ENCODE measurements around the gene TAX1BP3.
A peak's percentile ranks its signal among the peaks of the same experiment; 100 is the strongest.
"Not testable (repeated sequence)": the region's sequence is repeated elsewhere in the genome, so short reads cannot be mapped to it uniquely, and the experiment has no call there.

The TAX1BP3 gene, protein sequence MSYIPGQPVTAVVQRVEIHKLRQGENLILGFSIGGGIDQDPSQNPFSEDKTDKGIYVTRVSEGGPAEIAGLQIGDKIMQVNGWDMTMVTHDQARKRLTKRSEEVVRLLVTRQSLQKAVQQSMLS

GRCh38 chr17:3668279-3669084 is at the start of gene TAX1BP3, which contains the start of gene EMC6:
Gene TAX1BP3, minus strand, starts transcription at chr17:3668578. Its CDS starts 52 bp downstream, at chr17:3668526.
Gene EMC6, plus strand, starts transcription at chr17:3668812. Its CDS starts 335 bp downstream, at chr17:3669147.
- no peaks in the 10 kb centered on the region for H3K27me3 ChIP-seq (ENCODE audit: control insufficient read depth, insufficient read depth, low read length)
- peaks cover 11% of the 10 kb centered on the region for H3K36me3 ChIP-seq (ENCODE audit: control insufficient read depth, insufficient read depth, low read length)
- peak within 1 kb of the TSS; percentile 82 for H3K4me3 ChIP-seq (ENCODE audit: low read depth, low read length)
- peaks cover 2% of the 10 kb centered on the region for H3K4me1 ChIP-seq (ENCODE audit: control insufficient read depth, insufficient read depth, low read length)
- H3K9ac ChIP-seq (ENCODE audit: low read depth, low read length) = peak within 1 kb of the TSS; percentile 95
- H3K9me3 ChIP-seq (ENCODE audit: control insufficient read depth, insufficient read depth, low read length) = no peaks in the 10 kb centered on the region

DNA sequence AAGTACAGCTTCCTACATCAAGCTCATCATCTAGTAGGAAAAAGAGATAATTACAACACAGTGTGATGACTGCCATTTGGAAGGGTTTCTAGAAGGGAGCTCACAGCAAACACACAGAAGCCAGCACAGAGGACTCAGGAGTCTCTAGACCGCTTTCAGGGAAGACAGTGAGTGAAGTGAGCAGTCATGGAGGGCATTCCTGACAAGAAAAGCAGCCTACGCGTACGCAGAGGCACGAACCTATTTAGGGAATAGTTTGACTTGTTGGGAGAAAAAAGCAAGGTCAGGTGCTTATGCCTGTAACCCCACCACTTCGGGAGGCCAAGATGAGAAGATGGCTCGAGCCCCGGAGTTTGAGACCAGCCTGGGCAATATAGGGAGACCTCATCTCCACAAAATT is 46.9 kb upstream of the TAX1BP3 start:
- H3K36me3 ChIP-seq (ENCODE audit: control insufficient read depth, insufficient read depth, low read length) = peaks cover 15% of the 10 kb centered on the region
- H3K27me3 ChIP-seq (ENCODE audit: control insufficient read depth, insufficient read depth, low read length) = no peaks in the 10 kb centered on the region
- no peaks in the 10 kb centered on the region for H3K4me1 ChIP-seq (ENCODE audit: control insufficient read depth, insufficient read depth, low read length)
- H3K9me3 ChIP-seq (ENCODE audit: control insufficient read depth, insufficient read depth, low read length) = no peaks in the 10 kb centered on the region
- no peak overlapping the region for H3K4me3 ChIP-seq (ENCODE audit: low read depth, low read length)
- H3K9ac ChIP-seq (ENCODE audit: low read depth, low read length) = no peak overlapping the region

- Histone ChIP-seq H3K9ac (ENCODE audit: low read depth, low read length) (no peak overlapping the region), H3K4me1 (ENCODE audit: control insufficient read depth, insufficient read depth, low read length) (no peaks in the 10 kb centered on the region), H3K9me3 (ENCODE audit: control insufficient read depth, insufficient read depth, low read length) (no peaks in the 10 kb centered on the region), H3K36me3 (ENCODE audit: control insufficient read depth, insufficient read depth, low read length) (peaks cover 12% of the 10 kb centered on the region), H3K4me3 (ENCODE audit: low read depth, low read length) (no peak overlapping the region), H3K27me3 (ENCODE audit: control insufficient read depth, insufficient read depth, low read length) (no peaks in the 10 kb centered on the region)
These were observed 44.6 kb upstream of the TAX1BP3 start for GRCh38 chr17:3712811-3713463.

- no peaks in the 10 kb centered on the region for H3K4me1 ChIP-seq (ENCODE audit: control insufficient read depth, insufficient read depth, low read length)
- H3K36me3 ChIP-seq (ENCODE audit: control insufficient read depth, insufficient read depth, low read length) = peaks cover 6% of the 10 kb centered on the region
- no peaks in the 10 kb centered on the region for H3K9me3 ChIP-seq (ENCODE audit: control insufficient read depth, insufficient read depth, low read length)
- H3K9ac ChIP-seq (ENCODE audit: low read depth, low read length) = no peak overlapping the region
- H3K4me3 ChIP-seq (ENCODE audit: low read depth, low read length) = no peak overlapping the region
- H3K27me3 ChIP-seq (ENCODE audit: control insufficient read depth, insufficient read depth, low read length) = no peaks in the 10 kb centered on the region
These were observed 42.6 kb upstream of the TAX1BP3 start for GRCh38 chr17:3710951-3711383.

DNA sequence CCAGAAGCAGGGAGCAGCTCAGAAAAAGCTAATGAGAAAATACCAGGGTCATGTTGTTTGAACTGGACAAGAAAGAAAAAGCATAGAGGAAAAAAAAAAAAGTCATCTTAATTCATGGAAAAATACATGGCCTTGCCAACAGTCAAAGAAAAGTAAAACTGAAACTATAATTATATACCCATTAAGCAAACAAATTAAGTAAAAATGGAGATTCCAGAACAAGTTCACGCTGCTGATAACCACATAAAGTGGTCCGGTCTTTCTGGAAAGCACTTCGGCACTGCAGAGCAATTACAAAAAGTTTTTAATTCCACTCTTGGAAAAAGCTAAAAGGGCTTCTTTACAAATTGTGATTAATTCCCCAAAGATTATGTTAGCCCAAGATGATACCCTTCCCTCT is 40.0 kb upstream of the TAX1BP3 start:
- H3K27me3 ChIP-seq (ENCODE audit: control insufficient read depth, insufficient read depth, low read length) = no peaks in the 10 kb centered on the region
- H3K4me3 ChIP-seq (ENCODE audit: low read depth, low read length) = no peak overlapping the region
- H3K9ac ChIP-seq (ENCODE audit: low read depth, low read length) = no peak overlapping the region
- H3K36me3 ChIP-seq (ENCODE audit: control insufficient read depth, insufficient read depth, low read length) = no peaks in the 10 kb centered on the region
- H3K4me1 ChIP-seq (ENCODE audit: control insufficient read depth, insufficient read depth, low read length) = no peaks in the 10 kb centered on the region
- no peaks in the 10 kb centered on the region for H3K9me3 ChIP-seq (ENCODE audit: control insufficient read depth, insufficient read depth, low read length)

DNA sequence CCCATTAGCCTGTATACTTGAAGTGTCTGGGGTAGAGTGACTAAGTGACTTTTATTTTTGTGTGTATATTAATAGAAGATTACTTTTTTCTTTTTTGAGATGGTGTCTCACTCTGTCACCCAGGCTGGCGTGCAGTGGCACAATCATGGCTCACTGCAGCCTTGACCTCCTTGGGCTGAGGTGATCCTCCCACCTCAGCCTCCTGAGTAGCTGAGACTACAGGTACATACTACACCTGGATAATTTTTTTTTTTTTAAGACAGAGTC is 37.3 kb upstream of the TAX1BP3 start:
- H3K4me3 ChIP-seq (ENCODE audit: low read depth, low read length); H3K9me3 ChIP-seq (ENCODE audit: control insufficient read depth, insufficient read depth, low read length); H3K9ac ChIP-seq (ENCODE audit: low read depth, low read length): not testable (repeated sequence)

GRCh38 chr17:3704931-3705717 is 36.7 kb upstream of the TAX1BP3 start:
- Histone ChIP-seq H3K9ac (ENCODE audit: low read depth, low read length) (no peak overlapping the region), H3K36me3 (ENCODE audit: control insufficient read depth, insufficient read depth, low read length) (no peaks in the 10 kb centered on the region), H3K9me3 (ENCODE audit: control insufficient read depth, insufficient read depth, low read length) (no peaks in the 10 kb centered on the region), H3K27me3 (ENCODE audit: control insufficient read depth, insufficient read depth, low read length) (no peaks in the 10 kb centered on the region), H3K4me3 (ENCODE audit: low read depth, low read length) (no peak overlapping the region), H3K4me1 (ENCODE audit: control insufficient read depth, insufficient read depth, low read length) (no peaks in the 10 kb centered on the region)

More for the DNA sequence above, 37.3 kb upstream of the TAX1BP3 start:
- H3K4me1 ChIP-seq (ENCODE audit: control insufficient read depth, insufficient read depth, low read length); H3K27me3 ChIP-seq (ENCODE audit: control insufficient read depth, insufficient read depth, low read length); H3K36me3 ChIP-seq (ENCODE audit: control insufficient read depth, insufficient read depth, low read length): not testable (repeated sequence)

GRCh38 chr17:3702041-3702539 is 33.7 kb upstream of the TAX1BP3 start:
- H3K4me1 ChIP-seq (ENCODE audit: control insufficient read depth, insufficient read depth, low read length); H3K36me3 ChIP-seq (ENCODE audit: control insufficient read depth, insufficient read depth, low read length); H3K9ac ChIP-seq (ENCODE audit: low read depth, low read length); H3K9me3 ChIP-seq (ENCODE audit: control insufficient read depth, insufficient read depth, low read length); H3K27me3 ChIP-seq (ENCODE audit: control insufficient read depth, insufficient read depth, low read length); H3K4me3 ChIP-seq (ENCODE audit: low read depth, low read length): not testable (repeated sequence)

DNA sequence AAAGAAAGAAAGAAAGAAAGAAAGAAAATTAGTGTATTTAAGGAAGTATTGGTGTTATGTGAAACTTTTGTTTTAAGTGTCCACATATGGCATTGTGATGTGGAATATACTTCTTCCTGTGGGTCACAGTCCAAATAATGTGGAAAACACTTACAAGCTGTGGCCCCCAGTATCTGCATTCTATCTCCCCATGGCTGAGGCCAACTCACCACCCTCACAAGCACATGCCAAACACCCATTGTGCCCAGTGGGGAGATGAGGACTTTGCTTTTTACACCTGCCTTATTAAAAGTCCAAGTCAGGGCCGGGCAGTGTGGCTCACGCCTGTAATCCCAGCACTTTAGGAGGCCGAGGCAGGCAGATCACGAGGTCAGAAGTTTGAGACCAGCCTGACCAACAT is 31.6 kb upstream of the TAX1BP3 start:
- Histone ChIP-seq H3K9me3 (ENCODE audit: control insufficient read depth, insufficient read depth, low read length) (no peaks in the 10 kb centered on the region), H3K4me3 (ENCODE audit: low read depth, low read length) (no peak overlapping the region), H3K9ac (ENCODE audit: low read depth, low read length) (no peak overlapping the region), H3K4me1 (ENCODE audit: control insufficient read depth, insufficient read depth, low read length) (no peaks in the 10 kb centered on the region), H3K27me3 (ENCODE audit: control insufficient read depth, insufficient read depth, low read length) (peaks cover 19% of the 10 kb centered on the region), H3K36me3 (ENCODE audit: control insufficient read depth, insufficient read depth, low read length) (no peaks in the 10 kb centered on the region)

- Histone ChIP-seq H3K36me3 (ENCODE audit: control insufficient read depth, insufficient read depth, low read length) (no peaks in the 10 kb centered on the region), H3K9ac (ENCODE audit: low read depth, low read length) (no peak overlapping the region), H3K4me3 (ENCODE audit: low read depth, low read length) (no peak overlapping the region), H3K4me1 (ENCODE audit: control insufficient read depth, insufficient read depth, low read length) (no peaks in the 10 kb centered on the region), H3K9me3 (ENCODE audit: control insufficient read depth, insufficient read depth, low read length) (no peaks in the 10 kb centered on the region), H3K27me3 (ENCODE audit: control insufficient read depth, insufficient read depth, low read length) (peaks cover 25% of the 10 kb centered on the region)
These were observed 29.8 kb upstream of the TAX1BP3 start for GRCh38 chr17:3698139-3698538.

GRCh38 chr17:3697103-3697476 is 28.7 kb upstream of the TAX1BP3 start:
- Histone ChIP-seq H3K9me3 (ENCODE audit: control insufficient read depth, insufficient read depth, low read length) (no peaks in the 10 kb centered on the region), H3K36me3 (ENCODE audit: control insufficient read depth, insufficient read depth, low read length) (no peaks in the 10 kb centered on the region), H3K4me3 (ENCODE audit: low read depth, low read length) (no peak overlapping the region), H3K4me1 (ENCODE audit: control insufficient read depth, insufficient read depth, low read length) (no peaks in the 10 kb centered on the region), H3K27me3 (ENCODE audit: control insufficient read depth, insufficient read depth, low read length) (peaks cover 25% of the 10 kb centered on the region), H3K9ac (ENCODE audit: low read depth, low read length) (no peak overlapping the region)
